Dedifferentiated amniotic fluid mesenchymal stem cell (primary cell): ENCODE results near the gene GRAP2.

Experiments used
- DNase-seq: peaks from one replicate; pipeline ENCODE4 v3.0.0-alpha.2; 2016; ENCODE audit errors: extremely low spot score

Gene GRAP2

GRCh38 chr22:40009951-40010671 lies 109.2 kb downstream of the GRAP2 start:
- no peak for DNase-seq

GRCh38 chr22:40010746-40011145 lies 109.9 kb downstream of the GRAP2 start:
- DNase-seq, result no peak

GRCh38 chr22:40014667-40015248 lies 113.9 kb downstream of the GRAP2 start:
- no peak for DNase-seq

- no peak for DNase-seq
Observed at GRCh38 chr22:40015358-40015976, 114.6 kb downstream of the GRAP2 start.

- DNase-seq, result no peak
Observed at GRCh38 chr22:40018051-40018450, 117.2 kb downstream of the GRAP2 start.

- no peak for DNase-seq
Observed at GRCh38 chr22:40019100-40019499, 118.2 kb downstream of the GRAP2 start.

- no peak for DNase-seq
Observed at GRCh38 chr22:40020956-40021355, 120.1 kb downstream of the GRAP2 start.

GRCh38 chr22:40021401-40022000 lies 120.6 kb downstream of the GRAP2 start:
- DNase-seq, result no peak

GRCh38 chr22:40022536-40023240 lies 121.8 kb downstream of the GRAP2 start:
- no peak for DNase-seq
